Large intestine (tissue), 1 donor: ENCODE measurements around the gene TRIM34. TPM values are rescaled to one million over a fixed set of nuclear protein-coding genes. Genes with fewer than 3 reads are reported as not detected.

Source experiments
- polyA plus RNA-seq: library from polyadenylated mRNA; unstranded; fragments of 120-200 nt; gene quantifications from one replicate; pipeline ENCODE4 v1.2.1, GENCODE V29; 2013

Gene TRIM34
- polyA plus RNA-seq, 1 donor = 11.6 TPM

Other genes starting within 250 kb of the TRIM34 start
- not detected for gene OR51M1, start 241.2 kb upstream of the TRIM34 start, polyA plus RNA-seq
- not detected for gene OR51Q1, start 202.9 kb upstream of the TRIM34 start, polyA plus RNA-seq
- gene OR51I1, start 183.5 kb upstream of the TRIM34 start, polyA plus RNA-seq = not detected
- gene OR51I2, start 175.7 kb upstream of the TRIM34 start, polyA plus RNA-seq = not detected
- not detected for gene OR52D1, start 136.3 kb upstream of the TRIM34 start, polyA plus RNA-seq
- not detected for gene UBQLN3, start 115.0 kb upstream of the TRIM34 start, polyA plus RNA-seq
- 0.70 TPM for gene UBQLNL, start 108.3 kb upstream of the TRIM34 start, polyA plus RNA-seq
- gene OR52H1, start 76.5 kb upstream of the TRIM34 start, polyA plus RNA-seq = not detected
- not detected for gene OR52B6, start 44.1 kb upstream of the TRIM34 start, polyA plus RNA-seq
- gene TRIM6, start 28.4 kb upstream of the TRIM34 start, polyA plus RNA-seq = 2.6 TPM
- gene TRIM5, start 60.1 kb downstream of the TRIM34 start, polyA plus RNA-seq = 23.9 TPM
- 15.2 TPM for gene TRIM22, start 64.8 kb downstream of the TRIM34 start, polyA plus RNA-seq
- gene OR56B1, start 111.4 kb downstream of the TRIM34 start, polyA plus RNA-seq = not detected
- 0.04 TPM for gene OR52N4, start 129.2 kb downstream of the TRIM34 start, polyA plus RNA-seq
- not detected for gene OR52N5, start 158.4 kb downstream of the TRIM34 start, polyA plus RNA-seq
- gene OR52N1, start 166.3 kb downstream of the TRIM34 start, polyA plus RNA-seq = not detected
- gene OR52N2, start 183.9 kb downstream of the TRIM34 start, polyA plus RNA-seq = not detected
- not detected for gene OR52E6, start 216.9 kb downstream of the TRIM34 start, polyA plus RNA-seq
- gene OR52E8, start 232.7 kb downstream of the TRIM34 start, polyA plus RNA-seq = not detected